GM18520 (cell line): Measurements from ENCODE around the gene PCDHGA1.
"Not testable (repeated sequence)": the region's sequence is repeated elsewhere in the genome, so short reads cannot be mapped to it uniquely, and the experiment has no call there.

Source experiments
- ATAC-seq: cut with Tn5 transposase; IDR thresholded peaks from one replicate; pipeline ENCODE4 v1.9.1; 2021; ENCODE audit not compliant: unreplicated experiment

PCDHGA1 gene

GRCh38 chr5:141409598-141410306, 79.4 kb downstream of the PCDHGA1 start:
- no peak for ATAC-seq

GRCh38 chr5:141411575-141411974, 81.3 kb downstream of the PCDHGA1 start:
- no peak for ATAC-seq

- peak; percentile 54 for ATAC-seq
These were observed 82.7 kb downstream of the PCDHGA1 start, which contains the start of gene PCDHGA10 for GRCh38 chr5:141412854-141413539. TSS of gene PCDHGA10 (plus strand) at chr5:141412987. CDS start at chr5:141413176, 189 bp downstream.

GRCh38 chr5:141413540-141414069, 83.3 kb downstream of the PCDHGA1 start:
- no peak for ATAC-seq

DNA sequence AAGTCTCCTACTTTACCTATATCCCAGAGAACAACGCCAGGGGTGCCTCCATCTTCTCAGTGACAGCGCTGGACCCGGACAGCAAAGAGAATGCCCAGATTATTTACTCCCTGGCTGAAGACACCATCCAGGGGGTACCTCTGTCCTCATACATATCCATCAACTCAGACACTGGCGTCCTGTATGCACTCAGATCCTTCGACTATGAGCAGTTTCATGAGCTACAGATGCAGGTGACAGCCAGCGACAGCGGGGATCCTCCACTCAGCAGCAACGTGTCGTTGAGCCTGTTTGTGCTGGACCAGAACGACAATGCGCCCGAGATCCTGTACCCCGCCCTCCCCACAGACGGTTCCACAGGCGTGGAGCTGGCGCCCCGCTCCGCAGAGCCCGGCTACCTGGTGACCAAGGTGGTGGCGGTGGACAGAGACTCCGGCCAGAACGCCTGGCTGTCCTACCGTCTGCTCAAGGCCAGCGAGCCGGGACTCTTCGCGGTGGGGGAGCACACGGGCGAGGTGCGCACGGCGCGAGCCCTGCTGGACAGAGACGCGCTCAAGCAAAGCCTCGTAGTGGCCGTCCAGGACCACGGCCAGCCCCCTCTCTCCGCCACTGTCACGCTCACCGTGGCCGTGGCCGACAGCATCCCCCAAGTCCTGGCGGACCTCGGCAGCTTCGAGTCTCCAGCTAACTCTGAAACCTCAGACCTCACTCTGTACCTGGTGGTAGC, 84.4 kb downstream of the PCDHGA1 start:
- ATAC-seq = not testable (repeated sequence)

- ATAC-seq = not testable (repeated sequence)
These were observed 84.9 kb downstream of the PCDHGA1 start for GRCh38 chr5:141415275-141415618.

GRCh38 chr5:141417494-141418172, 87.3 kb downstream of the PCDHGA1 start, which contains the start of gene PCDHGB7:
TSS of gene PCDHGB7 (plus strand) at chr5:141417677. CDS start at chr5:141417860, 183 bp downstream.
- peak; percentile 67 for ATAC-seq

GRCh38 chr5:141419074-141419880, 89.0 kb downstream of the PCDHGA1 start:
- no peak for ATAC-seq

DNA sequence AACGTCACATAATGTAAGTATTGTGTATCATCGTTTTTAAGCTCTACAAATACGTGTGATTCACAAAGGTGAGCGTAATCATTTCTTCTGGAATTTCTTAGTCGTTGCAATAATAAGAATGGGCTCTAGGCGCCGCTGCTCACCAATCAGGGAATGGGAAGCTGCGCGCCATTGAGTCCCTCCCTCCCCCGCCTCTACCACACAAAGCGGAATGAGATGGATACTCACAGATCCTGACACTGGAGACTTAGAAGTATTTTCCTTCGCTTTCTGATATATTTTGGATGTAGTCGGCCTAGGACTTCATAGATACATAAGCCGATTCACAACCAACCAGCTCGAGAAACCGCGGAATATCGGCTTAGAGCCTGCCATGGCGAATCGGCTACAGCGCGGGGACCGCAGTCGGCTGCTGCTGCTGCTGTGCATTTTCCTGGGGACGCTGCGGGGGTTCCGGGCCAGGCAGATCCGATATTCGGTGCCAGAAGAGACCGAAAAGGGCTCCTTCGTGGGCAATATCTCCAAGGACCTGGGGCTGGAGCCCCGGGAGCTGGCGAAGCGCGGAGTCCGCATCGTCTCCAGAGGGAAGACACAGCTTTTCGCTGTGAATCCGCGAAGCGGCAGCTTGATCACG, 90.7 kb downstream of the PCDHGA1 start, which contains the start of gene PCDHGA11:
TSS of gene PCDHGA11 (plus strand) at position 197 of the 634 bp plus-strand sequence. CDS start at position 374, 177 bp downstream.
- peak; percentile 37 for ATAC-seq

DNA sequence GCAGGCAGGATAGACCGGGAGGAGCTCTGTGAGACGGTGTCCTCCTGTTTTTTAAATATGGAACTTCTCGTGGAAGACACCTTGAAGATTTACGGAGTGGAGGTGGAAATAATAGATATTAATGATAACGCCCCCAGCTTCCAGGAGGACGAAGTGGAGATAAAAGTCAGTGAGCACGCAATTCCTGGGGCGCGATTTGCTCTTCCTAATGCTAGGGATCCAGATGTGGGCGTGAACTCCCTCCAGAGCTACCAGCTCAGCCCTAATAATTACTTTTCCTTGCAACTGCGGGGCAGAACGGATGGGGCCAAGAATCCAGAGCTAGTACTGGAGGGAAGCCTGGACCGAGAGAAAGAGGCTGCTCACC, 91.2 kb downstream of the PCDHGA1 start:
- ATAC-seq = no peak

DNA sequence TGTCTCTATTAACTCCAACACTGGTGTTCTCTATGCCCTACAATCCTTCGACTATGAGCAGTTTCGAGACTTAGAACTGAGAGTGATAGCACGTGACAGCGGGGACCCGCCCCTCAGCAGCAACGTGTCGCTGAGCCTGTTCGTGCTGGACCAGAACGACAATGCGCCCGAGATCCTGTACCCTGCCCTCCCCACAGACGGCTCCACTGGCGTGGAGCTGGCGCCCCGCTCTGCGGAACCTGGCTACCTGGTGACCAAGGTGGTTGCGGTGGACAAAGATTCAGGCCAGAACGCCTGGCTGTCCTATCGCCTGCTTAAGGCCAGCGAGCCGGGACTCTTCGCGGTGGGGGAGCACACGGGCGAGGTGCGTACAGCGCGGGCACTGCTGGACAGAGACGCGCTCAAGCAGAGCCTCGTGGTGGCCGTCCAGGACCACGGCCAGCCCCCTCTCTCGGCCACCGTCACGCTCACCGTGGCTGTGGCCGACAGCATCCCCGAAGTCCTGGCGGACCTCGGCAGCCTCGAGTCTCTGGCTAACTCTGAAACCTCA, 92.5 kb downstream of the PCDHGA1 start:
- ATAC-seq = no peak

DNA sequence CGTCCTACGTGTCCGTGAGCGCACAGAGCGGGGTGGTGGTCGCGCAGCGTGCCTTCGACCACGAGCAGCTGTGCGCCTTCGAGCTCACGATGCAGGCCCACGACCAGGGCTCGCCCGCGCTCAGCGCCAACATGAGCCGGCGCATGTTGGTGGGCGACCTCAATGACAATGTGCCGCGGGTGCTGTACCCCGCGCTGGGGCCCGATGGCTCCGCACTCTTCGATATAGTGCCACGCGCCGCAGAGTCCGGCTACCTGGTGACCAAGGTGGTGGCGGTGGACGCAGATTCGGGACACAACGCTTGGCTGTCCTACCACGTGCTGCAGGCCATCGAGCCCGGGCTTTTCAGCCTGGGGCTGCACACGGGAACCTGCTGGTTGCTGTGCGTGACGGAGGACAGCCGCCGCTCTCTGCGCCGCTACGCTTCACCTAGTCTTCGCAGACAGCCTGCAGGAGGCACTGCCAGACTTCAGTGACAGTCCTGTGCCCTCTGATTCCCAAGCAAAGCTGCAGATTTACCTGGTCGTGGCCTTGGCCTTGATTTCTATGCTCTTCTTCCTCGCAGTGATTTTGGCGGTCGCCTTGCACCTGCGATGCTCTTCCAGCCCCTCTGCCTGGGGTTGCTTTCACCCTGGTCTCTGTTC, 97.6 kb downstream of the PCDHGA1 start:
- ATAC-seq = no peak

DNA sequence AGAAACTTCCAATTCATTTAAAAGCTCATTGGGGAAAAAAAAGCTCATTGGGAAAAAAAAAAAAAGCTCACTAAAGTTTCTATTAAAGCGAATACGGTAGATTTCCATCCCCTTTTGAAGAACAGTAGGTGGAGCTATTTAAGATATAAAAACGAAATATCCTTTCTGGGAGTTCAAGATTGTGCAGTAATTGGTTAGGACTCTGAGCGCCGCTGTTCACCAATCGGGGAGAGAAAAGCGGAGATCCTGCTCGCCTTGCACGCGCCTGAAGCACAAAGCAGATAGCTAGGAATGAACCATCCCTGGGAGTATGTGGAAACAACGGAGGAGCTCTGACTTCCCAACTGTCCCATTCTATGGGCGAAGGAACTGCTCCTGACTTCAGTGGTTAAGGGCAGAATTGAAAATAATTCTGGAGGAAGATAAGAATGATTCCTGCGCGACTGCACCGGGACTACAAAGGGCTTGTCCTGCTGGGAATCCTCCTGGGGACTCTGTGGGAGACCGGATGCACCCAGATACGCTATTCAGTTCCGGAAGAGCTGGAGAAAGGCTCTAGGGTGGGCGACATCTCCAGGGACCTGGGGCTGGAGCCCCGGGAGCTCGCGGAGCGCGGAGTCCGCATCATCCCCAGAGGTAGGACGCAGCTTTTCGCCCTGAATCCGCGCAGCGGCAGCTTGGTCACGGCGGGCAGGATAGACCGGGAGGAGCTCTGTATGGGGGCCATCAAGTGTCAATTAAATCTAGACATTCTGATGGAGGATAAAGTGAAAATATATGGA, 100.2 kb downstream of the PCDHGA1 start, which contains the start of gene PCDHGA12:
TSS of gene PCDHGA12 (plus strand) at position 176 of the 782 bp plus-strand sequence. CDS start at position 429, 253 bp downstream.
- peak; percentile 68 for ATAC-seq

GRCh38 chr5:141431286-141431685, 101.0 kb downstream of the PCDHGA1 start:
- no peak for ATAC-seq

DNA sequence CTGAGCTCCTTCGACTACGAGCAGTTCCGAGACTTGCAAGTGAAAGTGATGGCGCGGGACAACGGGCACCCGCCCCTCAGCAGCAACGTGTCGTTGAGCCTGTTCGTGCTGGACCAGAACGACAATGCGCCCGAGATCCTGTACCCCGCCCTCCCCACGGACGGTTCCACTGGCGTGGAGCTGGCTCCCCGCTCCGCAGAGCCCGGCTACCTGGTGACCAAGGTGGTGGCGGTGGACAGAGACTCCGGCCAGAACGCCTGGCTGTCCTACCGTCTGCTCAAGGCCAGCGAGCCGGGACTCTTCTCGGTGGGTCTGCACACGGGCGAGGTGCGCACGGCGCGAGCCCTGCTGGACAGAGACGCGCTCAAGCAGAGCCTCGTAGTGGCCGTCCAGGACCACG, 102.0 kb downstream of the PCDHGA1 start:
- ATAC-seq = not testable (repeated sequence)

- not testable (repeated sequence) for ATAC-seq
These were observed 102.4 kb downstream of the PCDHGA1 start for GRCh38 chr5:141432726-141433125.

GRCh38 chr5:141434006-141434405, 103.7 kb downstream of the PCDHGA1 start:
- no peak for ATAC-seq

DNA sequence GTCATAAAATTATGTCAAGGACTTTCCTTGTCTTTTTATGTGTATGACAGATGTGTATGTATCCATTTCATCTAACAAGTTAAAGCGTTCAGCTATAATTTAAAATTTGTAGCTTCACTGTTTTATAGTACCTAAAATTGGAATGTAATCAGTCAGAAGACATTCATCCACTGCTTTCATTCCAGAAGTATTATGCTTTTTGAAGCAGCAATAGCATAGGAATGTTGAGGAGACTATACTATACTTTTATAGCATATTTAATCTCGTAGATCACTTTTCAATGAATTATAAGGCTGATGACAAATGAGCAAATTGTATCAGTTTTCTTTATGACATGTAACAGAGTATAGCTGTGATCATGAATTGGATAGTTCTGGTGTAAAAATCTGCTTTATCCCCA, 106.9 kb downstream of the PCDHGA1 start:
- no peak for ATAC-seq
